Endothelial cell (in vitro differentiated cells): ENCODE data around the gene SYCP2. TPM values are rescaled to one million over a fixed set of nuclear protein-coding genes. Genes with fewer than 3 reads are reported as not detected.

ENCODE experiments used
- DNase-seq: peaks from one replicate; pipeline ENCODE4 v3.0.0; 2021; ENCODE audit warnings: low spot score
- H3K27ac Mint-ChIP-seq: one replicate; pipeline ENCODE4 v1.8.0; 2021; ENCODE audit warnings: mixed read lengths, inconsistent platforms; ENCODE audit not compliant: unreplicated experiment
- H3K27me3 Mint-ChIP-seq: one replicate; pipeline ENCODE4 v1.8.0; 2021; ENCODE audit warnings: mild to moderate bottlenecking, moderate library complexity, mixed read lengths, inconsistent platforms; ENCODE audit not compliant: unreplicated experiment
- H3K36me3 Mint-ChIP-seq: one replicate; pipeline ENCODE4 v1.8.0; 2021; ENCODE audit warnings: mild to moderate bottlenecking, low read depth, mixed read lengths, inconsistent platforms; ENCODE audit not compliant: unreplicated experiment
- H3K4me1 Mint-ChIP-seq: one replicate; pipeline ENCODE4 v1.8.0; 2021; ENCODE audit warnings: mild to moderate bottlenecking, mixed read lengths, inconsistent platforms; ENCODE audit not compliant: unreplicated experiment
- H3K4me3 Mint-ChIP-seq: one replicate; pipeline ENCODE4 v1.8.0; 2021; ENCODE audit warnings: mild to moderate bottlenecking, mixed read lengths, inconsistent platforms; ENCODE audit not compliant: unreplicated experiment
- H3K9me3 Mint-ChIP-seq: one replicate; pipeline ENCODE4 v1.8.0; 2021; ENCODE audit warnings: mixed read lengths, inconsistent platforms; ENCODE audit not compliant: unreplicated experiment
- CTCF ChIP-seq: fragments of 200-600 bp; sonication (generic); IDR thresholded peaks from one replicate; pipeline ENCODE4 v1.5.0; 2021; ENCODE audit warnings: antibody characterized with exemption; ENCODE audit not compliant: unreplicated experiment
- total RNA-seq: library from RNA; stranded (reverse); fragmentation: NEBNext Ultra II Directional; extraction: Animal tissue kit (Norgen Biotek cat#: 25700); gene quantifications from one replicate; pipeline ENCODE4 v1.2.1, GENCODE V29; 2021; ENCODE audit not compliant: unreplicated experiment

SYCP2 gene
- total RNA-seq, 1 donor from 2014 or later, result 2.1 TPM

- Mint-ChIP-seq H3K27ac (no peak overlapping the region), H3K36me3 (no peaks in the 10 kb centered on the region), H3K4me1 (no peaks in the 10 kb centered on the region), H3K9me3 (no peaks in the 10 kb centered on the region), H3K4me3 (no peak overlapping the region), H3K27me3 (peaks cover under 1% of the 10 kb centered on the region)
- no peak for DNase-seq
- TF ChIP-seq CTCF, result no peak
Measured at GRCh38 chr20:59971428-59971827, 38.0 kb upstream of the SYCP2 start.

- no peak overlapping the region for H3K27ac Mint-ChIP-seq
- no peaks in the 10 kb centered on the region for H3K4me1 Mint-ChIP-seq
Measured at GRCh38 chr20:59966428-59966827, 33.0 kb upstream of the SYCP2 start.

DNA sequence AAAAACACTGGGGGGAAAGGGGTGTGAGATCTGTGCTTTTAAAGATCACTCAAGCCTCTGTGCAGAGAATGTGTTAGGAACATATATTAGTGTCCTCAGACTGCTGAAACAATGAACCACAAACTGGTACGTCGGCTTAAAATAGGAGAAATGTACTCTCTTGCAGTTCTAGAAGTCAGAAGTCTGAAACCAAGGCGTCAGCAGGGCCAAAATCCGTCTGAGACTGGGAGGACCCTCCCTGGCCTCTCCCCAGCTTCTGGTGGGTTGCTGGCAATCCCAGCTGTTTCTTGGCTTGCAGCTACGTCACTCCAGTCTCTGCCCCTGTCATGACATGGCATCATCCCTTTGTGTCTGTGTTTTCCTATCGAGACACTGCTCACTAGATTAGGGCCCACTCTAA is 28.7 kb upstream of the SYCP2 start:
- no peak for TF ChIP-seq CTCF
- Mint-ChIP-seq H3K9me3 (no peaks in the 10 kb centered on the region), H3K27me3 (peaks cover 1% of the 10 kb centered on the region)

More at GRCh38 chr20:59966428-59966827, 33.0 kb upstream of the SYCP2 start:
- DNase-seq, result no peak
- H3K36me3 Mint-ChIP-seq, result no peaks in the 10 kb centered on the region
- H3K9me3 Mint-ChIP-seq, result no peaks in the 10 kb centered on the region
- no peak overlapping the region for H3K4me3 Mint-ChIP-seq
- TF ChIP-seq CTCF, result no peak
- H3K27me3 Mint-ChIP-seq, result no peaks in the 10 kb centered on the region

GRCh38 chr20:59961423-59961822 is 28.0 kb upstream of the SYCP2 start:
- H3K9me3 Mint-ChIP-seq, result no peaks in the 10 kb centered on the region
- no peaks in the 10 kb centered on the region for H3K36me3 Mint-ChIP-seq
- no peak for DNase-seq
- H3K27ac Mint-ChIP-seq, result no peak overlapping the region
- no peak for TF ChIP-seq CTCF
- no peaks in the 10 kb centered on the region for H3K4me1 Mint-ChIP-seq
- H3K27me3 Mint-ChIP-seq, result peaks cover 1% of the 10 kb centered on the region
- no peak overlapping the region for H3K4me3 Mint-ChIP-seq

More for the DNA sequence above, 28.7 kb upstream of the SYCP2 start:
- Mint-ChIP-seq H3K27ac (no peak overlapping the region), H3K4me1 (no peaks in the 10 kb centered on the region), H3K36me3 (no peaks in the 10 kb centered on the region), H3K4me3 (no peak overlapping the region)
- no peak for DNase-seq

DNA sequence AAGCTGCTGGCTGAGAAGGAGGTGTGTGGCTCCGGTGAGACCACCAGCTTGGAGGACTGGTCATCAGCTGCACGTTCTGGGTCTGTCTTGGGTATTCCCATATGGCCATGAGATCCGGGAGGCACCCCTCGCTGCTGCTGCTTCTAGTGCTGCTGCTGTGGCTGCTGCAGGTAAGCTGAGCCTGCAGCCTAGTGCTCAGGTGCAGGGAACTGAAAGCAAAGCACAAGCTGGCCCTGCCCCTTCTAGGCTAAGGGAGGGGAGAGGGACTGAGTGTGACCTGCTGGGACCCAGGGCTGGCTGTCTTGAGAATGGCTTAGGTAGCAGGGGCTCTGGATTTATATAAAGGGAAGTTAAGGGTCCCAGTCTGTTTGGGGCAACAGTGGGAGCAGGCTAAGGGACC is 25.2 kb upstream of the SYCP2 start:
- no peak overlapping the region for H3K27ac Mint-ChIP-seq
- H3K4me3 Mint-ChIP-seq, result no peak overlapping the region
- DNase-seq, result no peak
- no peaks in the 10 kb centered on the region for H3K36me3 Mint-ChIP-seq
- H3K4me1 Mint-ChIP-seq, result no peaks in the 10 kb centered on the region
- H3K27me3 Mint-ChIP-seq, result peaks cover 1% of the 10 kb centered on the region
- no peaks in the 10 kb centered on the region for H3K9me3 Mint-ChIP-seq
- no peak for TF ChIP-seq CTCF
